HUES48 (cell line): ENCODE measurements around the gene KCND2.
"Not testable (repeated sequence)": the region's sequence is repeated elsewhere in the genome, so short reads cannot be mapped to it uniquely, and the experiment has no call there.

Experiments used
- H3K27ac ChIP-seq: one replicate; pipeline ENCODE4 v1.7.0; 2013; ENCODE audit warnings: low read depth, low read length, inconsistent platforms
- H3K27me3 ChIP-seq: 2 replicates; pipeline ENCODE4 v1.6.1; 2013; ENCODE audit warnings: mild to moderate bottlenecking, low read length; ENCODE audit not compliant: control insufficient read depth, insufficient read depth
- H3K36me3 ChIP-seq: 2 replicates; pipeline ENCODE4 v1.6.1; 2013; ENCODE audit warnings: low read length; ENCODE audit not compliant: control insufficient read depth, insufficient read depth
- H3K4me1 ChIP-seq: 2 replicates; pipeline ENCODE4 v1.6.1; 2013; ENCODE audit warnings: mild to moderate bottlenecking, low read length; ENCODE audit not compliant: control insufficient read depth, insufficient read depth
- H3K4me3 ChIP-seq: 2 replicates; pipeline ENCODE4 v1.5.1; 2013; ENCODE audit warnings: mild to moderate bottlenecking, low read depth, low read length
- H3K9ac ChIP-seq: 2 replicates; pipeline ENCODE4 v1.6.1; 2013; ENCODE audit warnings: mild to moderate bottlenecking, low read depth, low read length, moderate library complexity
- H3K9me3 ChIP-seq: 2 replicates; pipeline ENCODE4 v1.6.1; 2013; ENCODE audit warnings: low read length; ENCODE audit not compliant: control insufficient read depth, insufficient read depth

KCND2 gene

DNA sequence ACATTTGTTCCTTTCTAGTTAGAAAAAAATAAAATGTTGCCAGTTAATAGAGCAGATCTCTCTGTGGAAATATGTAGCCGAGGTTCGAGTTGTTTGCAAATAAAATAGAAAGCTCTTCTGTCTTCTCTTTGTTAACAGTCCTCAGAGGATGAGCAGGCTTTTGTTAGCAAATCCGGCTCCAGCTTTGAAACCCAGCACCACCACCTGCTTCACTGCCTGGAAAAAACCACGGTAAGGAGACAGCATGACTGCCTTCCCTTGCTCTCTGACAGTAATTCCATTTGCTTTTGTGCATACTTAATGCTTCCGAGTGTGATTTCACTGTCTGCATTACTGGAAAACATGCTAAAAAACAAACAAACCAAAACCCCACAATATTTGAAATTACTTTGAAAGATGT lies 469.4 kb downstream of the KCND2 start:
- Histone ChIP-seq H3K4me3 (no peak overlapping the region), H3K9me3 (no peaks in the 10 kb centered on the region), H3K27ac (peak overlapping the region; percentile 19), H3K4me1 (peaks cover 41% of the 10 kb centered on the region), H3K9ac (no peak overlapping the region), H3K27me3 (no peaks in the 10 kb centered on the region), H3K36me3 (no peaks in the 10 kb centered on the region)

DNA sequence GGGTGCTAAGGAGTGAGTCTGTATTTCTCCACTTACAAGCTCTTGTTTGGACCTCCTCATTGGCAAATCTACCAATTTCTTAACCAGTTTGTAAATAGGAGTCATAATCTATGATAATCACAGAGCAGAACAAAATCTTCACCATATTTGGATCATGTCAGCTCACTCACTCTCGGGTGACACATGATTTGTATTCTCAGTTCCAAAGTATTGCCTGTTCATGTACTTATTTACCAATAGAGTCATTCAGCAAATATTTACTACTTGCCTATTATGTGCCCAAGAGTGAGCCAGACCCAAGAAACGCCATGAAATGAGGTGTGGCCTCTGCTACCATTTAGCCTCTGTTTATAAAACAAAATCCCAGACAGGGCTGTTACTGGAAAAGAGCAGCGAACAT lies 470.2 kb downstream of the KCND2 start:
- no peak overlapping the region for H3K9ac ChIP-seq
- H3K4me3 ChIP-seq, result no peak overlapping the region

DNA sequence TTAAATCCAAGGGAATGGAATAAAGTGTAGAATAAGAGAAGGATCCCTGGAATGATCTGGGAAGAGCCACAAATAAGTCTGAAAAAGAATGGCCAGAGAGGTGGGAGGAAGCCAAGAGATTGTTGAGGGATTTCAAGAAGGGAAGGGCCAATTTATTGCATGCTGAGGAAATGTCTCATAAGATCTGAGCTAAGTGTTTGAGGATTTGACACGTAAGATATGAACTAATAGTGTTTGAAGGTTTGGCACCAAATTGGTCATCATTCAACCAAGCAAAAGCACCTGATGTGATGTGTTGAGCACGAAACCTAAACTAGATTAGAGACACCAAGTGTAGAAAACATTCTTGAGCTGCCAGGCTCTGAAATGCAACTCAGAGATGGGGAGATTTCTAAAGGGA lies 487.1 kb downstream of the KCND2 start:
- Histone ChIP-seq H3K9ac (no peak overlapping the region), H3K27ac (no peak overlapping the region), H3K4me3 (no peak overlapping the region), H3K36me3 (no peaks in the 10 kb centered on the region), H3K27me3 (no peaks in the 10 kb centered on the region), H3K4me1 (no peaks in the 10 kb centered on the region), H3K9me3 (no peaks in the 10 kb centered on the region)

More for the DNA sequence above, 470.2 kb downstream of the KCND2 start:
- H3K4me1 ChIP-seq, result peaks cover 41% of the 10 kb centered on the region
- no peaks in the 10 kb centered on the region for H3K27me3 ChIP-seq
- no peak overlapping the region for H3K27ac ChIP-seq
- no peaks in the 10 kb centered on the region for H3K36me3 ChIP-seq
- H3K9me3 ChIP-seq, result no peaks in the 10 kb centered on the region

DNA sequence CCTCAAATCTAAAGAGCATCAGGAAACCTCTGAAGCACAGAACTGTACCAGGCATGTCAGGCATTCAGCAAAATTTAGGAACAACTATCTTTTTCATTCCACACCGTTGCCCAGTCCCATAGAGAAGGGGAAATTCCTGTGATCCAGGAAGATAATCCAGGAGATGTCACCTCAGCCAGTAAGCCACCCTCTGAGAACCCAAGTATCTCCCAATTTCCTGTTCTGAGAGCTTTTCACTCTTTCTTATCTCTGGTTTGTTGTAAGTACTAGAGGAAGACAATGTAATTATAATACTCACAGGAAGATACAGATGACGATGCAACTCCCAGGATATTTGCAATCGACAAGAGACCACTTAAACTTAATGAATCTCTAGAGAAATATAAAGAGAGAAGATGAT lies 487.9 kb downstream of the KCND2 start:
- H3K4me1 ChIP-seq, result no peaks in the 10 kb centered on the region

DNA sequence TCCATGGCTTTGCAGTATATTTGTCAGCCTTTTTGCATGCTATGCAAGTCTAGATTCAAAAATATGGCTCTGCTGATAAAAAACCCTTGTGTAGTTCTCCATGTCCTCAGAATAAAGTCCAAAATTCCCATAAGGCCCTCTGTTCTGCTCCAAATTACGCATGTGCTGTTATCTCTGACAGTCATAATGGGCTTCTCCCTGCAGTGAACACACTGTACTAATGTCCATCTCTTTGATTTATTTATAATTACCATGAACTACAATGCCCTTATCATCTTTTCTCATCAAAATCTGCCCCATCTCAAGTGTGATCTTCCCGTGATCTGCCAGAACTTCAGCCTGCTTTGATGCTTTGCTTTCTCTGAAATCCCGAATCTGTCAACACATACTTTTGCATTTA lies 497.2 kb downstream of the KCND2 start:
- Histone ChIP-seq H3K9ac (no peak overlapping the region), H3K9me3 (no peaks in the 10 kb centered on the region), H3K4me3 (no peak overlapping the region), H3K27me3 (no peaks in the 10 kb centered on the region), H3K27ac (no peak overlapping the region), H3K36me3 (no peaks in the 10 kb centered on the region), H3K4me1 (peaks cover 13% of the 10 kb centered on the region)

More for the DNA sequence above, 487.9 kb downstream of the KCND2 start:
- no peaks in the 10 kb centered on the region for H3K9me3 ChIP-seq
- H3K4me3 ChIP-seq, result no peak overlapping the region
- no peaks in the 10 kb centered on the region for H3K36me3 ChIP-seq
- H3K27ac ChIP-seq, result no peak overlapping the region
- H3K9ac ChIP-seq, result no peak overlapping the region
- H3K27me3 ChIP-seq, result no peaks in the 10 kb centered on the region

DNA sequence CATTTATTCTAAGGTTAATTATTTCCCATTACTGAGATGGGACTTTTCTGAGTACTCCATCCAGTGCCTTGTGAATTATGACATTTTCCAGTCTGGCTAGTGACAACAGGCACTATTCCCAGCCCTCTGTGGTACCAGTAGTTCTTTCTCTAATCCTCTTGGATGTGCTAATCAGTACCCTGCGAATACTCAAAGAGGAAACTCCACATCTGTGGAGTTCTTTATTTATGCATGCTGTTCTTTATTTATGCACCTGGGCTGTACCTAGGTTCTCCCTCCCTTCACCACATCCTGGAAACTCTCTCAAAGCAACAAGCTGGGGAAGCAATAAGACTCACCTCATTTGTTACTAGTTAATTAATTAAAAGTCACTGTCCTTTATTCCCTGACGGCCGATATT lies 501.5 kb downstream of the KCND2 start:
- Histone ChIP-seq H3K36me3 (no peaks in the 10 kb centered on the region), H3K27me3 (no peaks in the 10 kb centered on the region), H3K9me3 (no peaks in the 10 kb centered on the region), H3K27ac (peak overlapping the region; percentile 22), H3K9ac (no peak overlapping the region), H3K4me1 (peaks cover 18% of the 10 kb centered on the region), H3K4me3 (no peak overlapping the region)

DNA sequence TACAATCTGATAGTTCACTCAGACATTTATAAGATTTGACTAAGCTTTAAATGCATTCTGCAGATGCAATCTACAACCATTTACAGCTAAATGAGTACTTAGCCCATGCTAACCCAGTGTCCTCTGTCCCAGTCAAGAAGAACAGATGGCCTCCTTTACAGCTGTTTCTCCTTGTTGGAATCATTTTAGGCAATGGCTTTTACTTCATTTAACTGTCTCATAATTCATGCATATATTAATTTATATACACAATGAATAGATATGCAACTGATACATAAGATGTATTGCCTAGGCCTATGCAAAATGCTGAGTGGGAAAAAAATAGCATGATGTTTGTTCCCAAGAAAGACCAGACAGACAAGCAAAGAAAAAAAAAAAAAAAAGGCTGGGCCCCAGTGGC lies 502.8 kb downstream of the KCND2 start:
- no peaks in the 10 kb centered on the region for H3K27me3 ChIP-seq
- no peak overlapping the region for H3K27ac ChIP-seq
- peaks cover 18% of the 10 kb centered on the region for H3K4me1 ChIP-seq
- H3K4me3 ChIP-seq, result no peak overlapping the region
- H3K9me3 ChIP-seq, result no peaks in the 10 kb centered on the region
- H3K9ac ChIP-seq, result no peak overlapping the region
- H3K36me3 ChIP-seq, result no peaks in the 10 kb centered on the region

DNA sequence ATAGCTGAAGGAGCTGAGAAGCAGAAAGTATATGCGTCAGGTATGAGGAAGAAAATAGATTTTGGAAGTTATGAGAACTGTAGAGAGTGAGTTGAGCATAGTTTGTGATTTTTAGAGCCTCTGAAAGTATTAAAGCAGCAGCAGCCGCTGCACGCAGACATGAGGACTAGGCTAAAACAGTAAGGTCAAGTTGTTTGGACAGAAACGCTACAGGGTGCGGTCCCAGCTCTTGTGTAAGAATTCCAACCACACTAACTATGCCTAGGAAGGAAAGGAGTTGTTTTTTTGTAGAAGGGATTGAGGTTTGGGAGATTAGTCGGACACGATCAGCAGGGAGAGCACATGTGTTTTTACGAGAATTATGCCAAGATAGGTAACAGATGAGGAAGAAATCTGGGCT lies 506.1 kb downstream of the KCND2 start:
- not testable (repeated sequence) for H3K9ac ChIP-seq, H3K27me3 ChIP-seq, H3K9me3 ChIP-seq, H3K36me3 ChIP-seq, H3K4me3 ChIP-seq, H3K27ac ChIP-seq
- peaks cover 16% of the 10 kb centered on the region for H3K4me1 ChIP-seq

DNA sequence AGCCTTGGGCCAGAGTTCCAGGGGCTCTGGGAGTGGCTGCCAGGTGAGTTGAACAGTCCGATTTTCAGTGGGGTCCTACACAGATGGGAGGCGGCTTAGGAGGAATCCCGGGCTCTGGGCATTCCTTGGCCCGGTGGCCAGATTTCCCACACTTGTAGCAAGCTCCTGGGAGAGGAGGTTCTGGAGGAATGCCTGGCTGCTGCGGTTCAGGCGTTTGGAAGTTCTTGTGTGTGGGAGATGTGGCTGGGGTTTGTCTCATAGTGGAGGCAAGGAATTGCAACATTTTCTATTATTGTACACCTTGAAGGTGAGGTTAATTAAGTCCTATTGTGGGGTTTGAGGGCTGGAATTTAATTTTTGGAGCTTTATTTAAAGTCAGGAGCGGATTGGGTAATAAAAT lies 507.5 kb downstream of the KCND2 start:
- H3K4me1 ChIP-seq, result peaks cover 13% of the 10 kb centered on the region
- not testable (repeated sequence) for H3K4me3 ChIP-seq, H3K36me3 ChIP-seq, H3K27ac ChIP-seq, H3K9me3 ChIP-seq, H3K27me3 ChIP-seq, H3K9ac ChIP-seq

DNA sequence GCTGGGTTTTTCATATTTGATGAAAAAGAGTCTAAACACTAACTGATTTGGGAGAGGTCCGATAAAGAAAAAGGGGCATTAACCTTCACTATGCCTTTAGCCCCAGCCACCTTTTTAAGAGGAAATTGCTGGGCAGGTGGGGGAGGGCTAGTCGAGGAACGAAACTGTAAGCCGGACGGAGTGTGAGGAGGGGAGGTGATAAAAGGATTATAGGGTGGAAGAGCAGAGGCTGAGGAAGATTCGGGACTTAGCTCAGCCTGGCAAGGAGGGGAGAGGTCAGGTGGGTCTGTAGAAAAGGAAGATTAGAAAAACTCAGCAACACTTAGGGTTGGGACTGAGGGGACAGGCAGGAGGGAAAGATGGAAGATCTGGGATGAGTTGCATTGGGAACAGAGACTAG lies 508.0 kb downstream of the KCND2 start:
- H3K36me3 ChIP-seq, result no peaks in the 10 kb centered on the region
- H3K4me1 ChIP-seq, result peaks cover 15% of the 10 kb centered on the region
- H3K27ac ChIP-seq, result no peak overlapping the region
- no peak overlapping the region for H3K4me3 ChIP-seq
- no peaks in the 10 kb centered on the region for H3K9me3 ChIP-seq
- H3K27me3 ChIP-seq, result no peaks in the 10 kb centered on the region
- no peak overlapping the region for H3K9ac ChIP-seq

DNA sequence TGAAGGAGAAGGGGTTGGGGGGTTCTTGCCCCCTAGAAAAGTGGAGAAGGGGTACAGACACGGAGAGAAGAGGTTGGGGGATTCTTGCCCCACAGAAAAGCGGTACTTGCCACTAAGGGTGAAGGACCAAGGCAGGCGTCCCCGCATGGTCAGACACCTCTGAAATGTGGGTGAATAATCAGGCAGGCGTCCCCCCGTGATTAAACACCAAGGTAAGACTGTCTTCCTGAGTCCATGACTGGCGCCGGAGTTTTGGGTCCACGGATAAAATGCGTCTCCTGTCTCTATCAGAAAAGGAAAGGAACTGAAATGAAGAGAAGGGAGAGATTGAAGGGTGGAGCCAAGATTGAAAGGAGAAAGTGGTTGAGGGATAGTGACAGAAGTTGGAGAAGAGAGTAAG lies 508.9 kb downstream of the KCND2 start:
- not testable (repeated sequence) for H3K27ac ChIP-seq, H3K9ac ChIP-seq
- H3K4me1 ChIP-seq, result peaks cover 15% of the 10 kb centered on the region

DNA sequence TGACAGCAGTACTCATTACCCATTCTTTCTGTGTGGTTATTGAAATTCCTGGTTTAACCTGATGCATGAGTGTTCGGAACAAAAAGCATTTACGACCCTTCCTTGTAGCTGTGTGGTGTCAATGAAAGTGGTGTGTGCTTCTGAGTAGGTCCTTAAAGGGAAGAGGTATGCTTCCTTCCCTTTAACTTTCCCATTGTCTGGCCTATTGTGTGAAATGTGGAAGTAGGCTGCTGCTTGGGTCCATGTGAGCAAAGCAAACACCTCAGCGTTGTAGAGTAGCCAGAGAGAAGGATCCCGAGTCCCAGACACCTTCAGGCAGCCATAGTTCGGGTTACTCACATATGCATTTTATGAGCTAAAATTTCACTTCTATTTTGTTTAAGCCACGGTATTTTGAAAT lies 510.3 kb downstream of the KCND2 start:
- Histone ChIP-seq H3K9me3 (no peaks in the 10 kb centered on the region), H3K4me3 (no peak overlapping the region), H3K27me3 (no peaks in the 10 kb centered on the region), H3K4me1 (peaks cover 15% of the 10 kb centered on the region), H3K36me3 (no peaks in the 10 kb centered on the region), H3K9ac (no peak overlapping the region), H3K27ac (peak overlapping the region; percentile 14)

More for the DNA sequence above, 508.9 kb downstream of the KCND2 start:
- not testable (repeated sequence) for H3K9me3 ChIP-seq, H3K4me3 ChIP-seq, H3K27me3 ChIP-seq, H3K36me3 ChIP-seq
